Heart right ventricle (tissue), 16 donors: ENCODE measurements around the gene IPO7. TPM values are rescaled to one million over a fixed set of nuclear protein-coding genes. Genes with fewer than 3 reads are reported as not detected.

Experiments
- ATAC-seq, 8 donors: fragments of 200-7000 bp; cut with Tn5 transposase; one replicate each; pipeline ENCODE4 v1.9.1; 2020; ENCODE audit warnings: mild to moderate bottlenecking in 8 of 8, moderate library complexity in 8 of 8, moderate number of reproducible peaks in 1 of 8
- DNase-seq, 2 donors: peaks; one replicate each; pipeline ENCODE4 v3.0.0-alpha.2; 2020
- H3K27ac ChIP-seq, 10 donors: fragments of 200-600 bp; sonication (generic) in 2 of 10; one replicate each; pipeline versions ENCODE4 v1.5.0 to v1.8.0; 2020 to 2022; ENCODE audit warnings: mild to moderate bottlenecking in 3 of 10
- H3K27me3 ChIP-seq, 7 donors: fragments of 200-600 bp; one replicate each; pipeline ENCODE4 v1.8.0; 2021 to 2022; ENCODE audit warnings: mild to moderate bottlenecking in 2 of 7
- H3K36me3 ChIP-seq, 9 donors: fragments of 200-600 bp; sonication (generic) in 1 of 9; one replicate each; pipeline versions ENCODE4 v1.5.0 to v1.8.0; 2020 to 2022; ENCODE audit warnings: mild to moderate bottlenecking in 2 of 9
- H3K4me1 ChIP-seq, 9 donors: fragments of 200-600 bp; sonication (generic) in 1 of 9; one replicate each; pipeline versions ENCODE4 v1.5.0 to v1.8.0; 2020 to 2022; ENCODE audit warnings: mild to moderate bottlenecking in 4 of 9
- H3K4me3 ChIP-seq, 10 donors: fragments of 200-600 bp; sonication (generic) in 2 of 10; one replicate each; pipeline versions ENCODE4 v1.5.0 to v1.8.0; 2020 to 2022; ENCODE audit warnings: mild to moderate bottlenecking in 7 of 10, moderate library complexity in 2 of 10
- H3K9me3 ChIP-seq, 11 donors: fragments of 200-600 bp in 10 of 11; sonication (generic) in 2 of 11; one replicate each; pipeline versions ENCODE4 v1.5.0 to v1.8.0; 2013 to 2022; ENCODE audit warnings: mild to moderate bottlenecking in 2 of 11, control low read depth in 1 of 11, moderate library complexity in 1 of 11
- CTCF ChIP-seq, 9 donors: fragments of 200-600 bp; sonication (generic) in 2 of 9; IDR thresholded peaks; one replicate each; pipeline versions ENCODE4 v1.5.0 to v1.8.0; 2021 to 2022; ENCODE audit warnings: antibody characterized with exemption in 9 of 9, mild to moderate bottlenecking in 5 of 9, moderate library complexity in 1 of 9
- WGBS, 2 donors: extraction: QIAGEN DNeasy Blood & Tissue Kit; methylation state at CpG; one replicate each; pipeline ENCODE4 v1.1.7; 2013; ENCODE audit warnings: inconsistent platforms in 1 of 2; 5-methylcytosine and 5-hydroxymethylcytosine counted together
- intact Hi-C, 10 donors: fragments of 100-400 bp; cut with DNase I; formaldehyde crosslinking; loops; one replicate each; pipeline versions ENCODE4 v1.11.1 to v1.14.2; 2022
- polyA plus RNA-seq, 2 donors: library from polyadenylated mRNA; stranded (reverse); fragments of 200-250 nt; gene quantifications; one replicate each; pipeline ENCODE4 v1.2.3, GENCODE V29; 2013
- total RNA-seq, 10 donors: library from RNA; stranded (reverse); fragmentation: NEBNext Ultra II Directional in 3 of 10; extraction: Animal tissue kit (Norgen Biotek cat#: 25700) in 3 of 10; gene quantifications; one replicate each; pipeline versions ENCODE4 v1.2.1 to v1.2.4, GENCODE V29; 2021 to 2023
- donor health status: Arrhythmogenic right ventricular cardiomyopathy.
- donor health status: ischemic (EF 13 %, LVEDD 7.1; RV severe dilation, severe dysfunction).
- donor health status: healthy with polysubstance abuse.
- donor health status: DM: no; HTN: yes; CAD: no.
- donor health status: DM: no; HTN: no; CAD: no.
- donor health status: ischemic (EF 25% LVEDD 6.9; RV normal size, moderate dysfunction).
- donor health status: ischemic (EF 25% LVEDD 5.7; RV mildly dilated, moderate dysfunction).
- donor health status: healthy.
- donor health status: DM: yes; HTN: yes; CAD: no.
- donor health status: Ischemic cardiomyopathy.
- donor health status: ischemic (EF 35%, LVEDD 5.7; RV mildly dilated, moderate dysfunction).
- donor health status: nonischemic (EF 11% LVEDD 7.7; RV severe dilation, severe dysfunction).
- donor health status: DM: yes; HTN: yes; CAD: no.
- donor health status: PGD.
- donor health status: ischemic (EF 29% LVEDD 5.4; RV normal size, mild dysfunction).
- donor health status: nonischemic (EF 23%, LVEDD 6.1; RV moderate dilation, normal function).

Gene IPO7
- total and polyA plus RNA-seq, 12 donors = 24.1 to 169 (median 139) TPM

- ATAC-seq (no peak), DNase-seq (no peak)
- Histone ChIP-seq H3K36me3 (peaks cover 0 to 99% (median 44%) of the 10 kb centered on the region in 9 donors), H3K27me3 (no peaks in the 10 kb centered on the region), H3K4me1 (no peaks in the 10 kb centered on the region), H3K4me3 (no peak overlapping the region), H3K27ac (no peak overlapping the region), H3K9me3 (no peaks in the 10 kb centered on the region)
- WGBS, 2 donors = 98 to 99% methylated on average over 3 of the region's 3 CpGs
- intact Hi-C loops = no loop called here
- no peak for TF ChIP-seq CTCF (IDR thresholded peaks at IDR 0.05)
These were observed 109.9 kb downstream of the IPO7 start for GRCh38 chr11:9494316-9494715.

- WGBS, 2 donors = 81 to 86% methylated on average over 6 of the region's 6 CpGs
- DNase-seq = no peak
- intact Hi-C loops = no loop called here
These were observed 111.5 kb downstream of the IPO7 start for GRCh38 chr11:9495803-9496514.

More at GRCh38 chr11:9495803-9496514, 111.5 kb downstream of the IPO7 start:
- Histone ChIP-seq H3K27me3 (no peaks in the 10 kb centered on the region), H3K27ac (no peak overlapping the region), H3K4me3 (no peak overlapping the region), H3K4me1 (no peaks in the 10 kb centered on the region), H3K36me3 (peaks cover 0 to 100% (median 57%) of the 10 kb centered on the region in 9 donors), H3K9me3 (no peaks in the 10 kb centered on the region)
- TF ChIP-seq CTCF (IDR thresholded peaks at IDR 0.05) = no peak
- ATAC-seq = no peak

Other genes with a start within 250 kb of the IPO7 start
- 100 to 1,000 TPM in 8 of 10 donors, 10 to 100 TPM in 2; 94.1 to 178 (median 122) TPM for gene DENND5A, start 119.3 kb upstream of the IPO7 start, total RNA-seq
- 10 to 100 TPM; 48.9 to 79.2 TPM for gene DENND5A, start 119.3 kb upstream of the IPO7 start, polyA plus RNA-seq
- 10 to 100 TPM; 17.2 to 25.1 (median 20.8) TPM for gene TMEM41B, start 70.1 kb upstream of the IPO7 start, total RNA-seq
- gene TMEM41B, start 70.1 kb upstream of the IPO7 start, polyA plus RNA-seq = 10 to 100 TPM; 11.6 to 19.6 TPM
- gene ZNF143, start 76.4 kb downstream of the IPO7 start, total RNA-seq = 10 to 100 TPM; 11.7 to 28.8 (median 17.6) TPM
- gene ZNF143, start 76.4 kb downstream of the IPO7 start, polyA plus RNA-seq = 10 to 100 TPM in 1 of 2 donors, 1 to 10 TPM in 1; 6.1 to 19.4 TPM
- gene WEE1, start 189.0 kb downstream of the IPO7 start, total RNA-seq = 100 to 1,000 TPM in 2 of 10 donors, 10 to 100 TPM in 8; 22.9 to 114 (median 59.0) TPM
- gene WEE1, start 189.0 kb downstream of the IPO7 start, polyA plus RNA-seq = 10 to 100 TPM; 12.7 to 17.0 TPM